ENCODE data around the gene ZBTB48. TPM values are rescaled to one million over a fixed set of nuclear protein-coding genes. Genes with fewer than 3 reads are reported as not detected.
A peak's percentile ranks its signal among the peaks of the same experiment; 100 is the strongest.

Gene ZBTB48
- total and polyA plus RNA-seq, 11 donors = 6.4 to 23.1 (median 12.1) TPM

- intact Hi-C loops (cut with DNase I) = no loop called here
- Histone ChIP-seq H3K27ac (peak overlapping the region in 8 of 12 donors; percentile 2 to 68 (median 20)), H3K27me3 (no peaks in the 10 kb centered on the region), H3K9me3 (no peaks in the 10 kb centered on the region), H3K36me3 (peaks cover 0 to 93% (median 84%) of the 10 kb centered on the region in 9 donors), H3K4me3 (no peak overlapping the region), H3K4me1 (peaks cover 0 to 94% (median 53%) of the 10 kb centered on the region in 12 donors)
- 86 to 95% (median 89%) methylated on average over 6 of the region's 6 CpGs for WGBS, 4 donors
- TF ChIP-seq CTCF (IDR thresholded peaks at IDR 0.05) (no peak), POLR2A (IDR thresholded peaks at IDR 0.05) (no peak)
- ATAC-seq (no peak), DNase-seq (no peak)
Measured at GRCh38 chr1:6591644-6592043, 11.8 kb downstream of the ZBTB48 start.

- peak in 2 of 4 donors; percentile 38 to 41 for ATAC-seq
- DNase-seq = peak in 1 of 5 donors; percentile 50
- Histone ChIP-seq H3K36me3 (peaks cover 0 to 99% (median 92%) of the 10 kb centered on the region in 9 donors), H3K4me3 (no peak overlapping the region), H3K4me1 (peaks cover 0 to 97% (median 54%) of the 10 kb centered on the region in 12 donors), H3K27me3 (no peaks in the 10 kb centered on the region), H3K9me3 (no peaks in the 10 kb centered on the region), H3K27ac (peak overlapping the region in 7 of 12 donors; percentile 4 to 68 (median 36))
- intact Hi-C loops (cut with DNase I) = no loop called here
- no peak for TF ChIP-seq POLR2A (IDR thresholded peaks at IDR 0.05)
- TF ChIP-seq CTCF (IDR thresholded peaks at IDR 0.05) = no peak
- WGBS, 4 donors = 30 to 70% (median 42%) methylated on average over 5 of the region's 5 CpGs
Measured at GRCh38 chr1:6592441-6592840, 12.6 kb downstream of the ZBTB48 start.

DNA sequence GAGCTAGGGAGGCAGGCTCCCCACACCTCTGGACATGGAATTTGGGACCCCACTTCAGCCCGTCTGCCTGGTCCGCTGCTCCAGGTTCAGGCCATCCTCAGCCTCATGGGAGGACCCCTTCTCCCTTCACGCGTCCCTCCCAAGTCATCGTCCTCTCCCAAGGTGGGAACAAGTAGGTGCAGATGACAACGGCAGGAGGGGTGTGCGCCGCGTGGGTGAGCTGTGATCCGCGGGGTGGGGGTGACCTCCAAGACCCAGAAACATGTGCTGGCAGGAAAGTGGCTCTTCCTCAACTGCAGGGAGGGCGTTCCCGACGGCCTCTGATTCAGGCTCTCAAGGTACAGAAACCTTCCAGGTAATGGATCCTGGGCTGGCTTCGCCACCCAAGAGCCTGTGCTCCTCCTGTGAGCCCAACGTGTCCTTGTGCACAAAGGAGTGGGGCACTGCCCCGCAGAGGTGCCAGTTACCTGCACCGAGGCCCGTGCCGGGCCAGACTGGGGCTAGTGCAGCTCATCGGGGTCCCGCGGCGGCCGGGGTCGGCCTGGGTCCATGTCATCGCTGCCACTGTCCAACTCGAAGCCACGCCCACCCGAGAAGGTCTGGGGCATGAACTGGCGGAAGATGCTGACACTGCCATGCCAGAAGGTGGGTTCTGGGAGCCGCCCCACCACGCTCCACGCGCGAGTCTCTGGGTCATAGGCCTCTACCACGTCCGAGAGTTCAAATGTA lies 13.2 kb downstream of the ZBTB48 start:
- ATAC-seq (no peak), DNase-seq (no peak)
- intact Hi-C loops (cut with DNase I) = no loop called here
- Histone ChIP-seq H3K9me3 (no peaks in the 10 kb centered on the region), H3K4me3 (no peak overlapping the region), H3K4me1 (peaks cover 0 to 97% (median 55%) of the 10 kb centered on the region in 12 donors), H3K36me3 (peaks cover 0 to 99% (median 93%) of the 10 kb centered on the region in 9 donors), H3K27ac (peak overlapping the region in 6 of 12 donors; percentile 17 to 68 (median 48)), H3K27me3 (no peaks in the 10 kb centered on the region)
- WGBS, 4 donors = 89 to 91% (median 91%) methylated on average over 20 to 38 of the region's 38 CpGs
- TF ChIP-seq CTCF (IDR thresholded peaks at IDR 0.05) (no peak), POLR2A (IDR thresholded peaks at IDR 0.05) (no peak)

- WGBS, 4 donors = 92 to 96% (median 94%) methylated on average over 7 to 15 of the region's 15 CpGs
- intact Hi-C loops (cut with DNase I) = no loop called here
- H3K36me3 ChIP-seq = peaks cover 0 to 99% (median 93%) of the 10 kb centered on the region in 9 donors
- no peak overlapping the region for H3K27ac ChIP-seq
- no peaks in the 10 kb centered on the region for H3K27me3 ChIP-seq
- TF ChIP-seq CTCF (IDR thresholded peaks at IDR 0.05) (no peak), POLR2A (IDR thresholded peaks at IDR 0.05) (no peak)
- H3K4me1 ChIP-seq = peaks cover 0 to 97% (median 57%) of the 10 kb centered on the region in 12 donors
- ATAC-seq = no peak
- H3K4me3 ChIP-seq = no peak overlapping the region
- no peaks in the 10 kb centered on the region for H3K9me3 ChIP-seq
- DNase-seq = no peak
Measured at GRCh38 chr1:6593810-6594209, 14.0 kb downstream of the ZBTB48 start.

Data from heart left ventricle (tissue), 16 donors.